Measurements from ENCODE around the gene PKD1L1.

- TF ChIP-seq POLR2AphosphoS5 (IDR thresholded peaks at IDR 0.05; ENCODE audit: low read depth, low read length) (no peak), TAF1 (IDR thresholded peaks at IDR 0.05; ENCODE audit: borderline replicate concordance, low read depth, low read length) (no peak), POLR2A (IDR thresholded peaks at IDR 0.05; ENCODE audit: low read depth, low read length) (no peak)
Measured at GRCh38 chr7:47739301-47739875, 208.9 kb downstream of the PKD1L1 start.
